ENCODE results near the gene ZNF618. TPM values are rescaled to one million over a fixed set of nuclear protein-coding genes. Genes with fewer than 3 reads are reported as not detected.

Gene ZNF618
- total RNA-seq, 1 experiment from 2014 or later = 4.2 TPM

- BruUV-seq (replicated peaks) = no TSS peak
- H3K36me3 ChIP-seq (ENCODE audit: low read depth, low read length) = no peaks in the 10 kb centered on the region
- no peak for TF ChIP-seq EZH2 (IDR thresholded peaks at IDR 0.05; ENCODE audit: low read length, unreplicated experiment)
- intact Hi-C loops (cut with micrococcal nuclease) = no loop called here
- ATAC-seq (no peak), DNase-seq (no peak)
- H3K9me3 ChIP-seq (ENCODE audit: low read length) = no peaks in the 10 kb centered on the region
- H3K4me3 ChIP-seq (ENCODE audit: low read length) = no peak overlapping the region
- H3K27me3 ChIP-seq (ENCODE audit: low read length) = no peaks in the 10 kb centered on the region
- CTCF ChIA-PET = no interaction called here
- no peak overlapping the region for H2AFZ ChIP-seq (ENCODE audit: low read length)
- POLR2A ChIA-PET (ENCODE audit: unreplicated experiment) = no interaction called here
- no peaks in the 10 kb centered on the region for H3K9me2 ChIP-seq (replicated peaks; ENCODE audit: low read length)
- H3K4me2 ChIP-seq (ENCODE audit: low read length) = no peak overlapping the region
- H3F3A ChIP-seq (ENCODE audit: low read length, unreplicated experiment) = no peaks in the 10 kb centered on the region
- H3K9ac ChIP-seq (ENCODE audit: low read length) = no peak overlapping the region
- no peaks in the 10 kb centered on the region for H4K20me1 ChIP-seq (ENCODE audit: low read length)
- H3K27ac ChIP-seq (ENCODE audit: low read length) = no peak overlapping the region
- no peaks in the 10 kb centered on the region; the same call in 1 of the 2 replicates for H3K4me1 ChIP-seq (ENCODE audit: insufficient read depth, low read length)
- H3K79me2 ChIP-seq (ENCODE audit: low read length) = peaks cover 77% of the 10 kb centered on the region
These were observed 6.1 kb downstream of the ZNF618 start for GRCh38 chr9:113882181-113882580.

GRCh38 chr9:113882636-113883164 is 6.6 kb downstream of the ZNF618 start:
- no peaks in the 10 kb centered on the region for H3F3A ChIP-seq (ENCODE audit: low read length, unreplicated experiment)
- no peaks in the 10 kb centered on the region for H3K27me3 ChIP-seq (ENCODE audit: low read length)
- CTCF ChIA-PET = no interaction called here
- no peak for TF ChIP-seq CTCF (conservative IDR thresholded peaks at IDR 0.05; ENCODE audit: low read depth, low read length)
- TF ChIP-seq EZH2phosphoT487 (IDR thresholded peaks at IDR 0.05; ENCODE audit: borderline replicate concordance, low read length) = no peak
- no peak for TF ChIP-seq EZH2 (IDR thresholded peaks at IDR 0.05; ENCODE audit: low read length, unreplicated experiment)
- no peak overlapping the region for H3K4me2 ChIP-seq (ENCODE audit: low read length)
- intact Hi-C loops (cut with micrococcal nuclease) = no loop called here
- H3K79me2 ChIP-seq (ENCODE audit: low read length) = peaks cover 74% of the 10 kb centered on the region
- no peaks in the 10 kb centered on the region for H3K9me2 ChIP-seq (replicated peaks; ENCODE audit: low read length)
- DNase-seq = no peak
- no peak overlapping the region for H3K27ac ChIP-seq (ENCODE audit: low read length)
- no TSS peak for BruUV-seq (replicated peaks)
- H4K20me1 ChIP-seq (ENCODE audit: low read length) = no peaks in the 10 kb centered on the region
- POLR2A ChIA-PET (ENCODE audit: unreplicated experiment) = no interaction called here
- no peak for ATAC-seq
- H3K4me3 ChIP-seq (ENCODE audit: low read length) = no peak overlapping the region
- H3K4me1 ChIP-seq (ENCODE audit: insufficient read depth, low read length) = no peaks in the 10 kb centered on the region; the same call in 1 of the 2 replicates
- no peaks in the 10 kb centered on the region for H3K9me3 ChIP-seq (ENCODE audit: low read length)
- H3K36me3 ChIP-seq (ENCODE audit: low read depth, low read length) = no peaks in the 10 kb centered on the region
- H3K9ac ChIP-seq (ENCODE audit: low read length) = no peak overlapping the region
- no peak overlapping the region for H2AFZ ChIP-seq (ENCODE audit: low read length)

GRCh38 chr9:113885183-113886025 is 9.3 kb downstream of the ZNF618 start:
- no peaks in the 10 kb centered on the region for H3K9me2 ChIP-seq (replicated peaks; ENCODE audit: low read length)

More at GRCh38 chr9:113885183-113886025, 9.3 kb downstream of the ZNF618 start:
- peaks cover 47% of the 10 kb centered on the region for H3K79me2 ChIP-seq (ENCODE audit: low read length)
- DNase-seq (no peak), ATAC-seq (no peak)
- TF ChIP-seq CTCF (conservative IDR thresholded peaks at IDR 0.05; ENCODE audit: low read depth, low read length) (no peak), EZH2phosphoT487 (IDR thresholded peaks at IDR 0.05; ENCODE audit: borderline replicate concordance, low read length) (no peak), EZH2 (IDR thresholded peaks at IDR 0.05; ENCODE audit: low read length, unreplicated experiment) (no peak)
- H3K9ac ChIP-seq (ENCODE audit: low read length) = no peak overlapping the region
- no peaks in the 10 kb centered on the region for H3K36me3 ChIP-seq (ENCODE audit: low read depth, low read length)
- no peaks in the 10 kb centered on the region for H3K4me1 ChIP-seq (ENCODE audit: insufficient read depth, low read length)
- ChIA-PET POLR2A (ENCODE audit: unreplicated experiment) (no interaction called here), CTCF (no interaction called here)
- H3F3A ChIP-seq (ENCODE audit: low read length, unreplicated experiment) = no peaks in the 10 kb centered on the region
- H2AFZ ChIP-seq (ENCODE audit: low read length) = no peak overlapping the region
- no peaks in the 10 kb centered on the region for H3K9me3 ChIP-seq (ENCODE audit: low read length)
- no peaks in the 10 kb centered on the region for H4K20me1 ChIP-seq (ENCODE audit: low read length)
- no TSS peak for BruUV-seq (replicated peaks)
- H3K27me3 ChIP-seq (ENCODE audit: low read length) = no peaks in the 10 kb centered on the region
- intact Hi-C loops (cut with micrococcal nuclease) = no loop called here
- no peak overlapping the region for H3K4me3 ChIP-seq (ENCODE audit: low read length)
- no peak overlapping the region for H3K27ac ChIP-seq (ENCODE audit: low read length)
- no peak overlapping the region for H3K4me2 ChIP-seq (ENCODE audit: low read length)

Data from PC-3 (cell line).